GM18520 (cell line): ENCODE data around the gene CTNNA3.

Source experiments
- ATAC-seq: cut with Tn5 transposase; IDR thresholded peaks from one replicate; pipeline ENCODE4 v1.9.1; 2021; ENCODE audit not compliant: unreplicated experiment

The CTNNA3 gene

GRCh38 chr10:67151471-67151870, 544.5 kb downstream of the CTNNA3 start:
- ATAC-seq = no peak

DNA sequence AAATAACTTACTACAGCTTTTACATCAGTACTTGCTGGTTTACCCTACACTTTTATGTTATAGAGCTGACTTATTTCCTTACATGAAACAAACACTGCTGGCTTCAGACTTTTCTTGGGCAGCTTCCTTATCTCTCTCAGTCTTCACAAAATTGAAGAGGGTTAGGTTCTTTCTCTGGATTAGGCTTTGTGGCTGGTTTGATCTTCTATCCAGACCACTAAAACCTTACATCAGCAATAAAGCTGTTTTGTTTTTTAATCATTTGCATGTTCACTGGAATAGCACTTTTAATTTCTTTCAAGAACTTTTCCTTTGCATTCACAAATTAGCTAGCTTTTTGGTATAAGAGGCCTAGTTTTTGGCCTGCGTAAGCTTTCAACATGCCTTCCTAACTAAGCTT, 551.5 kb downstream of the CTNNA3 start:
- ATAC-seq = no peak

- no peak for ATAC-seq
These were observed 554.7 kb downstream of the CTNNA3 start for GRCh38 chr10:67141300-67141699.

GRCh38 chr10:67140641-67141040, 555.4 kb downstream of the CTNNA3 start:
- ATAC-seq = no peak

- no peak for ATAC-seq
These were observed 568.6 kb downstream of the CTNNA3 start for GRCh38 chr10:67127441-67127840.

DNA sequence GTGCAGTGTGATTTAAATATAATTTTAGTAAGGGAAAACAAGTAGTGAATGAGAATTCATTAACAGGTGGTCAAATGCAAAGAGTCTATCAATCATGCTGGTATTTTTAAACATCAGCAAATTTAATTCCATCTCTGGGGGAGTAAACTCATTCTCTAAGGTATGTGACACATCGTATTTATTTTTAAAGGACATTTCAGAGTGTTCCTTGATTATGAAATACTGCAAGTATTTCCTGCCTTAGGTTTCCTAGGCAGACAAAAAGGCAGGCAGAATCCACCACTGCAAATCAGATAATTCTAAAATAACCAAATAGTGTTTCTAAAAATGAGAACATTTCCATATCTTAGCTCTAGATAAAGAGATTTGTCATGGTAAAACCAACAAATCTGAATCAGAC, 576.3 kb downstream of the CTNNA3 start:
- no peak for ATAC-seq

DNA sequence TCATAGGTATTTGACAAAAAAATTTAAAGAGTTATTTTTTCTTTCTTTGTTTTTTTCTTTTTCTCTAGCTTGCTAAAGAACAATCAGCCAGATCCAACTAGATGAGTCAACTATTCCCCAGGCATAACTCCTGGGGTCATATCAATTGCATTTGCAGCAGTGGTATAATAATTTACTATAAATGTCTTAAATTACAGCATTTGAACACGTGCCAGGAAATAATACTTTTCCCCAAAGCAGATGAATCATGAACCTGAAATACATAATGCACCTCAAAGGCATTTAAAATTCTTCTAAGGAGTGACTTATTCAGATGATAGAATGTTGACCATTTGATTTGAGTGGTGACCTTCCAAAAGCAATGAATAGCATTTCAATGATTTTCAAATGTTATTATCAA, 580.0 kb downstream of the CTNNA3 start:
- no peak for ATAC-seq

DNA sequence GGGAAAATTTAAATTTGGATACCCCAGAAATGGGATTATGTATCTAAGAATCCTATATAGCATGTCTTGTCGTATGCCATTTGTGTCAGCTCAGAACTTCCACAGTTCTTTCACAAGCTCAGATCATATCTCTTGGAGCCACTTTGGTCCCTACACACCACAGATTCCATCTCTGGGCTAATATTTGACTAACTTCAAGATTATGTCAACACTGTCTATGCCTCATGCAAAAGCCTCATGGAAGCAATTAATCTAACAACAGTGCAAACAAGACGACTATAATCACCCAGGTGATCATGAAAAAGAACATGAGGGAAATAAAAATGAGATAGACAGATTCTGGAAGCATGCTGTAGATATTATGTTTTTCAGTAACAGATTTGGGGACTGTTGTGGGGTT, 581.0 kb downstream of the CTNNA3 start:
- ATAC-seq = no peak

GRCh38 chr10:67112765-67113164, 583.2 kb downstream of the CTNNA3 start:
- ATAC-seq = no peak

DNA sequence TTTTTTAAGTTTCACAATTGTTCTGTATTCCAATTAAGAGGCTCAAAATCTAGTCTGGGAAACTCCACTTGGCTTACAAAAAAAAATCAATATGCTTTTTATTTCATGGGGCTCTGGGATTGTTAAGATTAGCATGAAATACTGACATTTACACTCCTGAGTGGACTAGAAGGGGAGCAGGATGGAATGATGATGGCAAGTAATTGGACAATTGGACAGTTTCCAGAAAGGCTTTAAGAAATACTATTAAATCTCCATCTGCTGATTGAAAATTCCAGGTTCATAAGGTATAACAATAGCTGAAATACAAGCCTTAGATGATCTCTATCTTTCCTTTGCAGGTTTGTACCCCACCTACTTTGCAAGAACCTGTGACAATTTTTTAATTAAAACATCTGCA, 585.7 kb downstream of the CTNNA3 start:
- no peak for ATAC-seq

DNA sequence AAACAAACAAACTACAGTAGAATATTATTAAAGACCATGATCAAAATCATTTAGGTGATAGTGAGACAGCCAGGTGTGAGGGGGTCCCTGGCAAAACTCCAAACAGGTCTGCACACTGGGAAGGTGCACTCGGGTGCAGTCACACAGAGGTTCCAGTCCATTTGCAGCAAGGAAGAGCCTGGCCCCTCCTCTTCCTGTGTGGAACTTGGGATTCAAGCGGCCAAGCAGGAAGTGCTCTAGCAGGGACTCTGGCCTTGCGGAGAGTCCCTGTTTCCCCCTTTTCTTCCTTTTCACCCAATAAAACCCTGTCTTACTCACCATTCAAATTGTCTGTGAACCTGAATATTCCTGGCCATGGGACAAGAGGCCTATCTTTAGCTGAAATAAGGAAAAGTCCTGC, 588.3 kb downstream of the CTNNA3 start:
- ATAC-seq = no peak

GRCh38 chr10:67100951-67101350, 595.0 kb downstream of the CTNNA3 start:
- no peak for ATAC-seq

DNA sequence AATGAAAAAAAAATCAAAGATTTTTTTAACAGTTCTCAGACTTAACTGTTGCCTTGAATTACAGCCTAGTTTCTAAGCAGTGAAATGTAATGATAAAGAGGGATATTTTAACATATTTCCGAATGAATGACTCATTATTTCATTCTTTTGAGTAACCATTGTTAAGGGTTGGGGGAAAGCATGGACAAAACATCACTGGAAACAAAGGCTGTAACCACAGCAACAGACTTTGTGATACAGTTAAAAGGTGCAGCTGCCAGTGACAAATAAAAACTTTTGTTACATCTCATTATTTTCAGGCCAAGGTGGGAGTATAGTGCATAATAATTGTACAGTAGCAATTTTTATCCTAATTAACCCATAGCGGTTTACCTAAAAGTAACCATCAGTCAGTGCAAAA, 597.5 kb downstream of the CTNNA3 start:
- no peak for ATAC-seq

DNA sequence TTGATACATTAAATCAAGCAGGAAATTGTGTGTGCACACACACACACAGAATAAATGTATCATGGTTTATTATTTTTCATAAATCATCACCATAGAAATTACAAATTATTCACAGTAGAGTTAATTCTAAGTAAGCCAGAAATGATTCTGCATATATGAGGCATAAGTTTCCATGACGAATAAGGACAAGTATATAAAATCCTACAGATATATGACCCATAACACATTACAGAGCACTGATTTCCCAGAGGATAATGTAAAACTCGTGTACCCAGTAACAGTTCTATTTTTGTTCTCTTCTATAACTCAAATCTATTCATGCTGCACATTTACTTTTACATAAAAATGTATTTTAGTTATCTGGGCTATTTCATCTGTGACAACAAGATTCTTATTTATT, 600.5 kb downstream of the CTNNA3 start:
- ATAC-seq = no peak

- ATAC-seq = no peak
These were observed 608.0 kb downstream of the CTNNA3 start for GRCh38 chr10:67088036-67088435.

GRCh38 chr10:67087135-67087425, 608.9 kb downstream of the CTNNA3 start:
- ATAC-seq = no peak

GRCh38 chr10:67086327-67087134, 609.5 kb downstream of the CTNNA3 start:
- no peak for ATAC-seq

DNA sequence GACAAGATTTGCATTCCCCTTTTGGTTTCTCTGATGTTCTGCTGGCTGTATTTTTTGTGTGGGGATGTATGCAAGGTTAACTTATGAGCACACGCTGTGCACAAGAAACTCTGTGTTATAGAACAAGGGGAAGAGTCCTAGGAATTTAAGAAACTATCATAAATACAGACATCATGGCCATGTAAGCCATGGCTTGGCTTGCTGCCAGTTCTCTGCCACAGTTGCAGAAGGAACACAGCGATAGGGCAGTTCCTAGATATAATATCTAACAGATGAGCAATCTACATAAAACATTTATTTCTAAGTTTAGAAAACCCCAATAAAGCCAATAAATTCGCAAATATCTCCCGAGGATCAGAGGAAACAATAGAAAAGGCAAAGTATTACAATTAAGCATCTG, 616.9 kb downstream of the CTNNA3 start:
- ATAC-seq = no peak

- ATAC-seq = no peak
These were observed 618.6 kb downstream of the CTNNA3 start for GRCh38 chr10:67077376-67077775.

DNA sequence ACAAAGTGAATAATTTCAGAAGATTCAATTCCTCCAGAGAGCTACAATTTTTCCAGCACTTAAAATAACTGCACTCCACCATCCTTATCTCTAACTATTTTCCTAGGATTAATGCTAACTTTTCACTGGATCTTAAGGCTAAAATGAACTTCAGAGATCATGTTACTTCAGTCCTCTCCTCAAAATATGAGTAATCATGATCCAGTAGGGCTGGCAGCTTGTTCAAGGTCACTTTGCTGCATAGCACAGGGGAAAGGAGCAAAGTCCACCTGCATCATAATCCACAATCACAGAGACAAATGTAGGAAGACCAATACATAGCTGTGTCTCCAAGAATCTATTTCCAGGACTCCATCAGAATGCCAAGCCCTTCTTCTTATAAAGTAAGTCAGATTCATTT, 619.9 kb downstream of the CTNNA3 start:
- no peak for ATAC-seq

GRCh38 chr10:67075491-67075971, 620.5 kb downstream of the CTNNA3 start:
- no peak for ATAC-seq

DNA sequence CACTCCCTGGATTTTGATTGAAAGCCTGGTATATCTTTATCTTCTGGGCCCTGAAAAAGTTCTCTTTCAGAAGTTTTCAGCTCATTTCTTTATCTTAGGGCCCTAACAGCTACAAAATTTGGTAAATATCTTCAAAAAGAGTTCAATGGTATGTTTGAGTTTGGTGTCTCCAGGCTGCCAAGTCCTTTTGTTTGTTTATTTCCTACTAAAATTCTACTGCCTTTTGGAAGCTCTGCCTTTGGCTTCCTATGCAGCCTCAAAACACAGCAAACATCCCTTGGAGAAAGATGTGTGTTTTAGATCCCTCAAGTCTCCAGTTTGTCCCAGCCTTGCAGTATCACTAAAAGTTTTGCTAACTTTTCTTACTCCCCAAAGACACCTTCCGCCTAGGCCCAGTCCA, 623.3 kb downstream of the CTNNA3 start:
- no peak for ATAC-seq

DNA sequence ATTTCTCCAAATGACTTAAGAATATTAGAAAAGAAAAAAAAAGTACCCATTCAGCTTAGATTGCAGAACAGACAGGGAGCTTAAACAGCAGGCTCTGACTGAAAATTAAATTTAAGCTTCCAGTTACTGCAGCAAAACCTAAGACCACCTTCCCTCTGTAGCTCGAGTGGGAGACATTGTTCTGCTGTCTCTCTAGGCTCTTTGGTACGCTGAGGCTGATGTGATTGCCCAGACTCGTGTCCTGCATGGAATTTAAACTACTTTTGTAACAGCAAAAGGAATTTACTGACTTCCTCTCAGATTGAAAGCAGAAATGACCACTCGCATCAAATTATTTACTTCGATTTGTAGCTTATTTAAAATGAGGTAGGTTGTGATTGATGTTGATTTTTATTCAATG, 645.6 kb downstream of the CTNNA3 start:
- ATAC-seq = no peak
